Panc1 (cell line): ENCODE results near the gene PSME3. TPM values are rescaled to one million over a fixed set of nuclear protein-coding genes. Genes with fewer than 3 reads are reported as not detected.
A peak's percentile ranks its signal among the peaks of the same experiment; 100 is the strongest.

ENCODE experiments used
- ATAC-seq: fragments of 200-7000 bp; cut with Tn5 transposase; 2 replicates; pipeline ENCODE4 v1.9.1; 2020; ENCODE audit warnings: mild to moderate bottlenecking, moderate library complexity
- BruUV-seq: library from RNA; stranded (reverse); fragments of 400-500 nt; replicated peaks from 2 replicates; lab custom pipeline; 2021; lab: Mats Ljungman, UMichigan
- CTCF ChIA-PET: fragments of 300-600 bp; sonication (Branson Sonifier 250); formaldehyde crosslinking; loops from one replicate; lab custom pipeline; 2022; ENCODE audit warnings: antibody characterized with exemption; lab: Charles Lee
- POLR2A ChIA-PET: fragments of 300-600 bp; sonication (Branson Sonifier 250); formaldehyde crosslinking; loops from one replicate; lab custom pipeline; 2022; ENCODE audit warnings: antibody characterized with exemption; lab: Charles Lee
- DNase-seq: peaks from one replicate; pipeline ENCODE4 v3.0.0-alpha.2; 2010; ENCODE audit warnings: low read depth, low spot score
- H3K27ac ChIP-seq: 2 replicates; pipeline ENCODE4 v1.5.1; 2011; ENCODE audit warnings: mild to moderate bottlenecking, low read length, inconsistent platforms
- H3K27me3 ChIP-seq: fragments of 200-500 bp; sonication (Bioruptor generic); 2 replicates; pipeline ENCODE4 v1.6.0; 2014; ENCODE audit warnings: low read length, inconsistent platforms; ENCODE audit not compliant: control insufficient read depth, insufficient read depth
- H3K36me3 ChIP-seq: fragments of 200-500 bp; sonication (Bioruptor generic); 2 replicates; pipeline ENCODE4 v1.5.1; 2014; ENCODE audit warnings: inconsistent platforms, mild to moderate bottlenecking, low read length, moderate library complexity; ENCODE audit not compliant: control insufficient read depth, insufficient read depth
- H3K4me1 ChIP-seq: 2 replicates; pipeline ENCODE4 v1.5.1; 2011; ENCODE audit warnings: inconsistent platforms, mild to moderate bottlenecking, low read length, moderate library complexity; ENCODE audit not compliant: control insufficient read depth, insufficient read depth
- H3K4me3 ChIP-seq, 2 experiments: 2 replicates each; pipeline ENCODE4 v1.5.1; 2011 to 2012; ENCODE audit warnings: low read depth in 2 of 2, low read length in 2 of 2, mild to moderate bottlenecking in 2 of 2, inconsistent platforms in 1 of 2, moderate library complexity in 1 of 2
- H3K9me3 ChIP-seq: fragments of 200-500 bp; sonication (Bioruptor generic); 2 replicates; pipeline ENCODE4 v1.5.1; 2014; ENCODE audit warnings: low read depth, mild to moderate bottlenecking, inconsistent platforms, low read length, moderate library complexity; ENCODE audit not compliant: control insufficient read depth, insufficient read depth
- POLR2AphosphoS5 ChIP-seq: IDR thresholded peaks from 2 replicates; pipeline ENCODE4 v1.6.1; 2012; ENCODE audit warnings: mild to moderate bottlenecking, low read depth, low read length, moderate library complexity
- SIN3A ChIP-seq: IDR thresholded peaks from 2 replicates; pipeline ENCODE4 v1.6.1; 2012; ENCODE audit warnings: low read depth, mild to moderate bottlenecking, low read length, moderate library complexity, borderline replicate concordance; ENCODE audit not compliant: insufficient read depth
- TCF7L2 ChIP-seq: IDR thresholded peaks from 2 replicates; pipeline ENCODE4 v1.6.1; 2011; ENCODE audit warnings: mild to moderate bottlenecking, low read depth, low read length, inconsistent platforms
- in situ Hi-C: cut with HindIII; loops from 2 replicates; pipeline ENCODE4 v1.10.0; 2016; ENCODE audit warnings: low sequenced_read_pairs, low pct_unique_long_range_greater_than_20kb
- intact Hi-C: fragments of 100-400 bp; cut with micrococcal nuclease; formaldehyde crosslinking; loops from one replicate; pipeline ENCODE4 v1.10.0; 2022; ENCODE audit not compliant: unreplicated experiment
- total RNA-seq: library from RNA; stranded (reverse); gene quantifications from one replicate; pipeline ENCODE4 v1.2.1, GENCODE V29; 2021; ENCODE audit not compliant: unreplicated experiment
- TF ChIP-seq, protein P1 (sequence below): fragments of 450-650 bp; IDR thresholded peaks from 2 replicates; pipeline ENCODE4 v1.5.1; 2017; ENCODE audit warnings: mild to moderate bottlenecking
- TF ChIP-seq, protein P2 (sequence below), 2 experiments: IDR thresholded peaks; 2 replicates each; pipeline ENCODE4 v1.6.1; 2011 to 2012; ENCODE audit warnings: low read depth in 2 of 2, control low read depth in 1 of 2, low read length in 1 of 2, mild to moderate bottlenecking in 1 of 2, moderate library complexity in 1 of 2; ENCODE audit not compliant: insufficient read depth in 1 of 2

PSME3 gene
- total RNA-seq, 1 experiment from 2014 or later: 110 TPM

DNA sequence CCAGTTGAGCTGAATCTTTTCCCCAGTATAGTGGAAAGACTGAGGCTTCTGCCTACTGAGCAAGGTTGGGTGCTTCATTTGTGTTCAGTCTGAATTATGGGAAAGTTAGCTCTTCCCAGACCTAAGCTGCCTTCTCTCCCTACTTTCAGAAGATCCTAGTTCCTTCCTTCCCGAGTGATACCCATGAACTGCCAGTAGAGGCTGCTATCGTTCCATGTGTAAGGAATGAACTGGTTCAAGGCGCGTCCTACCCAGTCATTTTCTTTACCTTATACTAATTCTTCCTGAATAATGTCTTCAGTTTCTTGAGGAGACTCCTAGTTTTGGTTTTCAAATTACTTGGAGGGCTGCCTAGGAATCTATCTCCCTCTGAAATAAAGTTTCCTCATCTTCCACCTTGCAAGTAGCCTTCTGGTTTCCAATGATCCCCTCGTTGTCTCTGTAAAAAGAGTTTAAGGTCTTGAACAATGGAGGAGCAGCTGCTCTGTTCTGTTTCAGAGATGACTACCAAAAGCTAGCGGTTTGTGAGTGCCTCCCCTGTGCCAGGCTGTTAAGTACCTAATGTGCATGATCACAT, 10.2 kb downstream of the PSME3 start:
- Histone ChIP-seq H3K4me1 (no peaks in the 10 kb centered on the region), H3K27ac (no peak overlapping the region), H3K4me3 (no peak overlapping the region), H3K36me3 (peaks cover 10% of the 10 kb centered on the region), H3K9me3 (no peaks in the 10 kb centered on the region), H3K27me3 (no peaks in the 10 kb centered on the region)
- BruUV-seq: no TSS peak
- ATAC-seq (peak; percentile 59), DNase-seq (peak; percentile 43)
- ChIA-PET CTCF (interaction anchor here (0.5 to 1.0 kb wide), 6 partner anchors 84 to 138 kb away, joined by 3 to 8 read pairs (median 4); no protein-coding TSS in a partner anchor), POLR2A (interaction anchor here (0.6 kb wide), 1 partner anchor 84 kb away, joined by 6 read pairs; no protein-coding TSS in a partner anchor)
- TF ChIP-seq, protein P1, sequence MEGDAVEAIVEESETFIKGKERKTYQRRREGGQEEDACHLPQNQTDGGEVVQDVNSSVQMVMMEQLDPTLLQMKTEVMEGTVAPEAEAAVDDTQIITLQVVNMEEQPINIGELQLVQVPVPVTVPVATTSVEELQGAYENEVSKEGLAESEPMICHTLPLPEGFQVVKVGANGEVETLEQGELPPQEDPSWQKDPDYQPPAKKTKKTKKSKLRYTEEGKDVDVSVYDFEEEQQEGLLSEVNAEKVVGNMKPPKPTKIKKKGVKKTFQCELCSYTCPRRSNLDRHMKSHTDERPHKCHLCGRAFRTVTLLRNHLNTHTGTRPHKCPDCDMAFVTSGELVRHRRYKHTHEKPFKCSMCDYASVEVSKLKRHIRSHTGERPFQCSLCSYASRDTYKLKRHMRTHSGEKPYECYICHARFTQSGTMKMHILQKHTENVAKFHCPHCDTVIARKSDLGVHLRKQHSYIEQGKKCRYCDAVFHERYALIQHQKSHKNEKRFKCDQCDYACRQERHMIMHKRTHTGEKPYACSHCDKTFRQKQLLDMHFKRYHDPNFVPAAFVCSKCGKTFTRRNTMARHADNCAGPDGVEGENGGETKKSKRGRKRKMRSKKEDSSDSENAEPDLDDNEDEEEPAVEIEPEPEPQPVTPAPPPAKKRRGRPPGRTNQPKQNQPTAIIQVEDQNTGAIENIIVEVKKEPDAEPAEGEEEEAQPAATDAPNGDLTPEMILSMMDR: peak; percentile 78
- TF ChIP-seq SIN3A: no peak
- in situ Hi-C loops (no loop called here), intact Hi-C loops (no loop called here)

DNA sequence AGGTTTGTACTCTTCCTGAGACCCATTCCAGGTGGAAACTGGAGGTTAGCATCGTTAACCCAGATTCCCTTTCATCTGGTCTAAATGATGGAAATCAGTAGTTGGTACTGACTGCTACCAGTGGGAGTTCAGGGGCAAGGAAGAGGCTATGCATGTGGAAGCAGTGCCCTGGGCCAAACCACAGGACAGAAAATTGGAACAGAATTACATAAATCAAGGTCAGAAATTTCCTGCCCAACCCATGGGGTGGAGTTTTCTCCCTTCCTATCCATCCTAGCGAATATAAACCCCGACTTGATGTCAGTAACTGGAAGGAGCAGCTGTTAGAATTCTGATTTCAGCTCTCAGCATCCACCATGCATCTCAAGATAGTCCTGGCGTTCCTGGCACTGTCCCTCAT, 11.1 kb downstream of the PSME3 start, which contains the start of gene AOC2:
Gene AOC2 (plus strand): TSS at position 310 of the 400 bp plus-strand sequence. CDS start 47 bp downstream, at position 357.
- intact Hi-C loops (no loop called here), in situ Hi-C loops (no loop called here)
- no peak within 1 kb of the TSS for H3K4me3 ChIP-seq
- no peaks in the 10 kb centered on the region for H3K27me3 ChIP-seq
- no TSS peak for BruUV-seq
- H3K36me3 ChIP-seq: peaks cover 6% of the 10 kb centered on the region
- H3K4me1 ChIP-seq: no peaks in the 10 kb centered on the region
- no peaks in the 10 kb centered on the region for H3K9me3 ChIP-seq
- H3K27ac ChIP-seq: no peak within 1 kb of the TSS
- ATAC-seq (no peak), DNase-seq (no peak)
- TF ChIP-seq POLR2AphosphoS5 (no peak), TCF7L2 (no peak), SIN3A (no peak)
- TF ChIP-seq, protein P1: no peak
- TF ChIP-seq, protein P2, sequence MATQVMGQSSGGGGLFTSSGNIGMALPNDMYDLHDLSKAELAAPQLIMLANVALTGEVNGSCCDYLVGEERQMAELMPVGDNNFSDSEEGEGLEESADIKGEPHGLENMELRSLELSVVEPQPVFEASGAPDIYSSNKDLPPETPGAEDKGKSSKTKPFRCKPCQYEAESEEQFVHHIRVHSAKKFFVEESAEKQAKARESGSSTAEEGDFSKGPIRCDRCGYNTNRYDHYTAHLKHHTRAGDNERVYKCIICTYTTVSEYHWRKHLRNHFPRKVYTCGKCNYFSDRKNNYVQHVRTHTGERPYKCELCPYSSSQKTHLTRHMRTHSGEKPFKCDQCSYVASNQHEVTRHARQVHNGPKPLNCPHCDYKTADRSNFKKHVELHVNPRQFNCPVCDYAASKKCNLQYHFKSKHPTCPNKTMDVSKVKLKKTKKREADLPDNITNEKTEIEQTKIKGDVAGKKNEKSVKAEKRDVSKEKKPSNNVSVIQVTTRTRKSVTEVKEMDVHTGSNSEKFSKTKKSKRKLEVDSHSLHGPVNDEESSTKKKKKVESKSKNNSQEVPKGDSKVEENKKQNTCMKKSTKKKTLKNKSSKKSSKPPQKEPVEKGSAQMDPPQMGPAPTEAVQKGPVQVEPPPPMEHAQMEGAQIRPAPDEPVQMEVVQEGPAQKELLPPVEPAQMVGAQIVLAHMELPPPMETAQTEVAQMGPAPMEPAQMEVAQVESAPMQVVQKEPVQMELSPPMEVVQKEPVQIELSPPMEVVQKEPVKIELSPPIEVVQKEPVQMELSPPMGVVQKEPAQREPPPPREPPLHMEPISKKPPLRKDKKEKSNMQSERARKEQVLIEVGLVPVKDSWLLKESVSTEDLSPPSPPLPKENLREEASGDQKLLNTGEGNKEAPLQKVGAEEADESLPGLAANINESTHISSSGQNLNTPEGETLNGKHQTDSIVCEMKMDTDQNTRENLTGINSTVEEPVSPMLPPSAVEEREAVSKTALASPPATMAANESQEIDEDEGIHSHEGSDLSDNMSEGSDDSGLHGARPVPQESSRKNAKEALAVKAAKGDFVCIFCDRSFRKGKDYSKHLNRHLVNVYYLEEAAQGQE (IDR thresholded peaks at IDR 0.05; ENCODE audit: insufficient read depth in 1 of 2, low read depth in 2 of 2, low read length in 1 of 2): no peak
- CTCF ChIA-PET: interaction anchor here (0.6 kb wide), 1 partner anchor 137 kb away, joined by 3 read pairs; no protein-coding TSS in a partner anchor
- POLR2A ChIA-PET: no interaction called here
